ENCODE measurements around the gene TARP. TPM values are rescaled to one million over a fixed set of nuclear protein-coding genes. Genes with fewer than 3 reads are reported as not detected.

The TARP gene

Other genes starting within 250 kb of the TARP start
- gene STARD3NL, start 95.4 kb downstream of the TARP start, total RNA-seq, result 10 to 100 TPM; 21.1 to 33.7 (median 23.8) TPM
- 10 to 100 TPM; 10.3 to 37.6 TPM for gene STARD3NL, start 95.4 kb downstream of the TARP start, polyA plus RNA-seq